NOMO-1 (cell line): ENCODE results near the gene CENPS.
A peak's percentile ranks its signal among the peaks of the same experiment; 100 is the strongest.
"Not testable (repeated sequence)": the region's sequence is repeated elsewhere in the genome, so short reads cannot be mapped to it uniquely, and the experiment has no call there.

Experiments used
- DNase-seq, 2 experiments: peaks; one replicate each; lab custom pipeline; 2025; ENCODE audit not compliant: unreplicated experiment in 2 of 2; lab: John Stamatoyannopoulos, UW

Gene CENPS

GRCh38 chr1:10418741-10419140 is 11.5 kb upstream of the CENPS start:
- DNase-seq, result not testable (repeated sequence)

GRCh38 chr1:10419351-10419750 is 10.9 kb upstream of the CENPS start:
- DNase-seq, result no peak

DNA sequence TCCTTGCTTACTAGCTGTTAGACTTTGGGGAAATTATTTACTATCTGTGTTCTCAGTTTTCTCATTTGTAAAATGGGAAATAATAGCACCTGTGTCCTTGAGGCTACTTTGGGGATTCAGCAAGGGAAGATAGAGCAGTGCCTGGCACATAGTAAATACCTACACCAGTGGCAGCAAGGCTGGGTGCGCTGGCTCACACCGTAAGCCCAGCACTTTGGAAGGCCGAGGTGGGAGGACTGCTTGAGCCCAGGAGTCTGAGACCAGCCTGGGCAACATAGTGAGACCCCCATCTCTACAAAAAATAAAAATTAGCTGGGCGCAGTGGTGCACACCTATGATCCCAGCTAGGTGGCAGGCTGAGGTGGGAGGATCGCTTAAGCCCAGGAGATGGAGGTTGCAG is 8.6 kb upstream of the CENPS start:
- DNase-seq, result no peak

GRCh38 chr1:10424034-10424433 is 6.2 kb upstream of the CENPS start:
- DNase-seq, result no peak

DNA sequence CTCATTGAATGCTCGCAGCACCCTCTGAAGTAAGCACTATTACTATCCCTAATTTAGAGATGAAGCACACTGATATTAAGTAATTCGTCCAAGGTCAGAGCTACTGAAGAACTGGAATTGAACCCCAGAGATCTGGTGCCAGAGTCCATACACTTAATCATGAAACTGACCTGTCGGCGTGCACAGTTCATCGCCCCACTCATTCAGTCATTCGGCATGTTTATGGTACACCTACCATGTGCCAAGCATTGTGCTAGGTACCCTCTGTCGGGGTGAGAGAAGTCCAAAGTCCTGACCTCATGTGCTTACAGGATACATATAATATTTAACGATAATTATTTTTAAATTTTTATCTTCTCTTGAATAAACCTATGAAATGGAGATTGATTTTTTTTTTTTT is 5.6 kb upstream of the CENPS start:
- DNase-seq, result no peak

GRCh38 chr1:10425826-10426534 is 4.3 kb upstream of the CENPS start:
- DNase-seq, result not testable (repeated sequence)

DNA sequence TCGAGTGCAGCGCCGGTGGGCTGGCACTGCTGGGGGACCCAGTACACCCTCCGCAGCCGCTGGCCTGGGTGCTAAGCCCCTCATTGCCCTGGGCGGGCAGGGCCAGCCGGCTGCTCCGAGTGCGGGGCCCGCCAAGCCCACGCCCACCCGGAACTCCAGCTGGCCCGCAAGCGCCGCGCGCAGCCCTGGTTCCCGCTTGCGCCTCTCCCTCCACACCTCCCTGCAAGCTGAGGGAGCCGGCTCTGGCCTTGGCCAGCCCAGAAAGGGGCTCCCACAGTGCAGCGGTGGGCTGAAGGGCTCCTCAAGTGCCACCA is 3.7 kb upstream of the CENPS start:
- not testable (repeated sequence) for DNase-seq

DNA sequence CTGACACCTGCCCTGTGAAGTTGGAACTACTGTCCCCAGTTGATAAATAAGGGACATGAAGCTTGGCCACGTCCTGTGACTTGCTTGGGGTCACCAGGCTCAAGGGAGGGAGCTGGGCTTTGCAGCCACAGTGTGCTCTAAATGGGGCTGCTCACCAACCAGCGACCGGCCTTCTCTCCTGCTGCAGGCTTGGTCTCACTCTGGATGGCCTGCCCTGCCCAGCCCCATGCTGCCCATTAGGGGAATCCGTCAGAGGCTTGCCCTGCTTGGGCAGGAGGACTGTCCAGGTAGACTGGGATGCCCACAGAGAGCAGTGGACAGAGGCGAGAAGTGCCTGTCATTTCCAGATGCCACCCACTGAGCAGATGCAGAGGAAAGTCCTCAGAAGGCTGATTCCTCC is 1.2 kb upstream of the CENPS start:
- DNase-seq, result no peak

DNA sequence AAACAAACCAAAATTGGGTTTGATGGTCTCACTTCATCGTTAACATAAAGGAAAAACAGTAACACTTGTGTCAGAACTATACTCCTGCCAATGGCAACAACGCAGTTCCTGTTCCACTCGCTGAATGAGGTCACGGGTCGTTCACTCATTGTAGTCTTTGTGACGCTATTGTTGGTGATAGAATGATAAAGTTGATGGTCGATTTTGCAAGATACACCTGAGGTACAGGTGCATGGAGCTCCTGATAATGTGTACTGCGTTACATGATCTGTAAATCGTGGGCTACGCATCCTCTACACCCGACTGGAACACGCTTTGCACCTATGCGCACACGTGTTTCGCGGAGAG is 391 bp upstream of the CENPS start:
- DNase-seq, result peak in 1 of 2 experiments; percentile 51

DNA sequence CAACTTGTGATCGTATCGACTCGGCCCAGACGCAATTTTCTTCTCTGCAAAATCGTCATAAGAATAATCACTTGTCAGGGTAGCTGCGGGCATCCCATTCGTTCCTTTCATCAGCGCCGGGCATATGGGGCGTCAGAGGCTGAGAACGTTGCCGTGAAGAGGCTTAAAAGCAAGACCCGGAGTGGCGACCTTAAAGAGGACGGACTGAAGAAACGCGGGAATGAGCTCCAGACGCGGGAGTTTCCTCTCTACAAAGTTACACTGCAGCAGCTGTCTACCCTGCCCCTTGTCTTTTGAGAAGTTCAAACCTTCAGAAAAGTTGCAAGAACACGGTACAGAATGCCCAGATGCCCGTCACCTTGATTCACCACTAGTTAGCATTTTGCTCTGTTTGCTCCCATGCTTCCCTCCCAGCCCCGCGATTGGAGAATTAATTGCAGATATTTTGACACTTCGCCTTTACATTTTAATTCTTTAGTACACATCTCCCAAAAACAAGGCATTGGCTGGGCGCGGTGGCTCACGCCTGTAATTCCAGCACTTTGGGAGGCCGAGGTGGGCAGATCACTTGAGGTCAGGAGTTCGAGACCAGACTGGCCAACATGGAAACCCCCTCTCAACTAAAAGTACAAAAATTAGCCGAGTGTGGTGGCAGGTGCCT is 967 bp downstream of the CENPS start:
- DNase-seq, result no peak

GRCh38 chr1:10432910-10433700 is 2.9 kb downstream of the CENPS start:
- no peak for DNase-seq

- DNase-seq, result no peak
Observed at GRCh38 chr1:10433790-10434189, 3.6 kb downstream of the CENPS start.

DNA sequence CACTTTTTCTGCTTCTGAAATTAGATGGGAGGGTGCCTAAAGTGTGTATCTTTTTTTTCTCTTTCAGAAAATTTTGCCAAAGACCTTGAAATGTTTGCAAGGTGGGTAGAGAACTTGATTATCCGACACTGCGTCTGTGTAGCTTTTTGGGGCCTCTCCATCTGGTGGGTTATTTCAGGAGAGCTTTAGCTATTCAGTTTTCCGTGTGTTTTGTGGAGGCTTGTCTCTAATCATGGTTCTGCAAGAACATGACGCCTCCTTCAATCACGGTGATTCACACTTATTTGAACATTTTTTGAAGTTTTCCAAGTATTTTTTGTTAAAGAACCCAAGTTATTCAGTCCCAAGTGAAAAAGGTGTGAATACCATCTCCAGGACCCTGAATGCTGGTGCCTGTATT is 4.4 kb downstream of the CENPS start:
- DNase-seq, result no peak

DNA sequence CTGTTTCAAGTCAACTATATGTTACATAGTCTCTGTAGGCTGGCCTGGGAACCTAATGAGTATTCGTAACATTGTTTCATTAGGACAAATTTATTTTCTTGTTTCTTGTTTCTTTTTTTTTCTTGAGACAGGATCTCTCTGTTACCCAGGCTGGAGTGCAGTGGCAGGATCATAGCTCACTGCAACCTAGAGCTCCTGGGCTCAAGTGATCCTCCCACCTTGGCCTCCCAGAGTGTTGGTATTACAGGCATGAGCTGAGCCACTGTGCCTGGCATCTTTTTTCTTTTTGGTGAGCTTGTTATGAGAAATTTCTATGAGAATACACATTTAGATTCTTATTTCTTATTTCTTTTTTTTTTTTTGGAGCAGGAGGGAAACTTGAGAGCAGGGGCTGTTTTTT is 6.8 kb downstream of the CENPS start:
- DNase-seq, result no peak

DNA sequence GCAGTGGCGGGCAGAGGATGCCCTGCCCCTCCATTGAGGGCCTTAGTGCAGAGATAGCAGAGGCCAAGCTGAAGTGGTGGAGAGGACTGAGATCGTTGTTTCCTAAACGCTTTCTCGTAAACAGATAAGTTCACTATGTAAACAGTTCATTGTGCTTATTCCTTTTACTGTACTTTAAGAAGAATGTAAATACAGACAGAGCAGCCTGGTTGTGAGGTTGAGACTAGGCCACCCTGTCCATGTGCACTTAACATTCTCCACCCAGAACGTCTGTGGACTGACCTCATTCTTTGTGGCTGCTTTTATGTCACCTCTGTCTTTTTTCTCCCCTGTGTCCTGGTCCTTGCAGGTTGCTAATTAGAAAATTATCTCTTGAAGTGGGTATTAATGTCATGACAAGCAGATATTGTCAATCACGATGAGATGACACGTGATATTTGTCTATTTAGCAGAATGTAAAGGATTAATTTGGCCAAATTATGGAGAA is 8.5 kb downstream of the CENPS start:
- no peak for DNase-seq

GRCh38 chr1:10440305-10440704 is 10.1 kb downstream of the CENPS start:
- no peak for DNase-seq

DNA sequence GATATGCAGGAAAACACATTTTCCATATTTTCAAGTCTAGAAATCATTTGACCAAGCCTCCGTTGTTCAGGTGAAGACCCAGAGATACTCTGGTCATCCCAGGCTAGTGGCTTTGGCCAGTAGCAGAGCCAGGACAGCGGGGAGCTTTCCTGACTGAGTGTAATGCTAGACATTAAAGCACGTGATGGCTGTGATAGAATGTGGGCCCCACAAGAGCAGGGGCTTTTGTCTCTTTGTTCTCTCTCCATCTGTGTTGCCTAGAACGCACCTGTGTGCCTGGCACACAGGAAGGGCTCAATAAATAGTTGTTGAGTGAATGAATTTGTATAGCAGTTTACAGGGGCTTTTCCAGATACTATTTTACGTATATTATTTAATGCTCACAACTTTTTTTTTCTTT is 10.6 kb downstream of the CENPS start:
- no peak for DNase-seq

DNA sequence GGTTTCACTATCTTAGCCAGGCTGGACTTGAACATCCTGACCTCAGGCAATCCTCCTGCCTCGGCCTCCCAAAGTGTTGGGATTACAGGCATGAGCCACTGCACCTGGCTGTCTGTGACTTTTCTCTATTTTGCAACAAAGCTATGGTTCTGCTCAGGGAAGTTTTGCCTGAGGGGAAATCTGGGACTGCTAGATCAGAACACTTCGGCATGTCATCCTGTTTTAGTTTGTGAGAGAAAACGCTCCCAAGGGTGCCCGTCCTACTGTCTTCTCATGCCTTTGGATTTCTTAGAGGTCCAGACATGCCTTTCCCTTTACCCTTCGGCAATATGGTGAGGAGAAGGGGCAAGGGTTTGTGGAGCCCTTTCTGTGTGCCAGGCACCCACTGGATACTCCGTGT is 14.0 kb downstream of the CENPS start:
- DNase-seq, result no peak

- no peak for DNase-seq
Observed at GRCh38 chr1:10444795-10445397, 14.7 kb downstream of the CENPS start.

- no peak for DNase-seq
Observed at GRCh38 chr1:10446790-10447422, 16.7 kb downstream of the CENPS start.

- DNase-seq, result no peak
Observed at GRCh38 chr1:10449751-10450150, 19.5 kb downstream of the CENPS start, which contains the start of gene CORT. CORT (plus strand) TSS chr1:10450031; CDS start chr1:10450224, 193 bp downstream.
